AG09319 (cell line): ENCODE measurements around the gene NOX1.

ENCODE experiments used
- DNase-seq: peaks from one replicate; pipeline ENCODE4 v3.0.0-alpha.2; 2010; ENCODE audit warnings: low read depth; ENCODE audit errors: extremely low read depth
- TF ChIP-seq, protein P1 (sequence below): IDR thresholded peaks from 2 replicates; pipeline ENCODE4 v1.5.1; 2011; ENCODE audit warnings: low read depth, mild to moderate bottlenecking, inconsistent platforms, low read length, moderate library complexity

The NOX1 gene

DNA sequence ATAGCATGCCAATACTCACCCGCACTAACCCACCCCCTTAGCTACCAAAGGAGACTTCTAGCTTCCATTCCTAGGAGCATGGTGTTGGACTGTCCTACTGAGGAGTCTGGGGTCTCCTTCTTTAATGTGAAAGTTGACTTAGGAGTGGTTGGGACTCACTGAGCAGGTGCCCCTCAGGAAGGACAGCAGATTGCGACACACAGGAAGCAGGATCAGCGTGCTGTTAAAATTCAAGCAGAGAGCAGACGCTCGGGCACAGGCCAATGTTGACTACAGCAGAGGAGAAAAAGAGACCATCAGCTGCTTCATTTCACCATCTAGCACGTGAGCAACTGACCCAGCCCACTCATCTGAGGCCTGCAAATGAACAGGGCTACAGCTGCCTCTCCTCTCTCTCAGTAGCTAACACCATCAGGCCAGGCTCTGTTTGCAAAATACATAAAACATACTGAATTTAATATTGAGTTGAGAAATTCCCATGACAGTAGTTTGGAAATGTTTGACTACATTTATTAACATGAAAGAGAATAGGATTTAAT is 10.8 kb downstream of the NOX1 start:
- TF ChIP-seq, protein P1, sequence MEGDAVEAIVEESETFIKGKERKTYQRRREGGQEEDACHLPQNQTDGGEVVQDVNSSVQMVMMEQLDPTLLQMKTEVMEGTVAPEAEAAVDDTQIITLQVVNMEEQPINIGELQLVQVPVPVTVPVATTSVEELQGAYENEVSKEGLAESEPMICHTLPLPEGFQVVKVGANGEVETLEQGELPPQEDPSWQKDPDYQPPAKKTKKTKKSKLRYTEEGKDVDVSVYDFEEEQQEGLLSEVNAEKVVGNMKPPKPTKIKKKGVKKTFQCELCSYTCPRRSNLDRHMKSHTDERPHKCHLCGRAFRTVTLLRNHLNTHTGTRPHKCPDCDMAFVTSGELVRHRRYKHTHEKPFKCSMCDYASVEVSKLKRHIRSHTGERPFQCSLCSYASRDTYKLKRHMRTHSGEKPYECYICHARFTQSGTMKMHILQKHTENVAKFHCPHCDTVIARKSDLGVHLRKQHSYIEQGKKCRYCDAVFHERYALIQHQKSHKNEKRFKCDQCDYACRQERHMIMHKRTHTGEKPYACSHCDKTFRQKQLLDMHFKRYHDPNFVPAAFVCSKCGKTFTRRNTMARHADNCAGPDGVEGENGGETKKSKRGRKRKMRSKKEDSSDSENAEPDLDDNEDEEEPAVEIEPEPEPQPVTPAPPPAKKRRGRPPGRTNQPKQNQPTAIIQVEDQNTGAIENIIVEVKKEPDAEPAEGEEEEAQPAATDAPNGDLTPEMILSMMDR: no peak

DNA sequence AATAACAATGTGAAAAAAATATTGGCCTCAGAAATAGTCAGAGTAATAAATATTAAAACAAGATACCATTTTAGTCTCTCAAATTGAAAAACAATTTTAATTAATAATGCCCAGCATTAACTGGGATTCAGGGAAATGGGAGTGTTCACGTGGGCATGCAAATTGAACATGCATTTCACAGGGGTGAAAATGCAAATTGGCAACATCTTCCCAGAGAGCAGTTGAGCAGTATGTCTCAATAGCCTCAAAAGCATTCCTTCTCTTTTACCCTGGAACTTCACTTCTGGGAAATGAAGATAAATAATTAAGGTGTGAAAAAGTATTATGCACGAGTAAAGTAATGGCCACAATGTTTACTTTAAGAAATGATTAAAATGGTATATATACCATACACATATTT is 21.3 kb downstream of the NOX1 start:
- TF ChIP-seq, protein P1: no peak
- DNase-seq: no peak

More for the DNA sequence above, 10.8 kb downstream of the NOX1 start:
- no peak for DNase-seq

DNA sequence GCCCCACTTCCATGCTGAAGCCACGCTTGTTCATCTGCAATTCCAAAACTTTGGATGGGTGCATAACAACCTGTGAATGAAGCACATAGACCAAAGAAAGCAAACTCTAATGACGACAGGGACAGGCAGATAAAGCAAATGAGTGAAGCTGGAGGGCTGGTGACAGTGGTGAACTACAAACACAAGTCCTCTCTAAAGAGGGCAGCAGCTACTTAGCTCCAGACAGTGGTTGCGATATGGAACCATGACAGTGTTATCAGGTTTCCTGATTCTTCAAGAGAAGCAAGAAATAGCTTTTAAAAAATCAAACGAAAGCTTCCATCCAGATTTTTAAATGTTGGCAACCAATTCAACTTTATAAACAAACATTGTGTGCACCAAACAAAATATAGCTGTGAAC is 23.8 kb downstream of the NOX1 start:
- TF ChIP-seq, protein P1: no peak

DNA sequence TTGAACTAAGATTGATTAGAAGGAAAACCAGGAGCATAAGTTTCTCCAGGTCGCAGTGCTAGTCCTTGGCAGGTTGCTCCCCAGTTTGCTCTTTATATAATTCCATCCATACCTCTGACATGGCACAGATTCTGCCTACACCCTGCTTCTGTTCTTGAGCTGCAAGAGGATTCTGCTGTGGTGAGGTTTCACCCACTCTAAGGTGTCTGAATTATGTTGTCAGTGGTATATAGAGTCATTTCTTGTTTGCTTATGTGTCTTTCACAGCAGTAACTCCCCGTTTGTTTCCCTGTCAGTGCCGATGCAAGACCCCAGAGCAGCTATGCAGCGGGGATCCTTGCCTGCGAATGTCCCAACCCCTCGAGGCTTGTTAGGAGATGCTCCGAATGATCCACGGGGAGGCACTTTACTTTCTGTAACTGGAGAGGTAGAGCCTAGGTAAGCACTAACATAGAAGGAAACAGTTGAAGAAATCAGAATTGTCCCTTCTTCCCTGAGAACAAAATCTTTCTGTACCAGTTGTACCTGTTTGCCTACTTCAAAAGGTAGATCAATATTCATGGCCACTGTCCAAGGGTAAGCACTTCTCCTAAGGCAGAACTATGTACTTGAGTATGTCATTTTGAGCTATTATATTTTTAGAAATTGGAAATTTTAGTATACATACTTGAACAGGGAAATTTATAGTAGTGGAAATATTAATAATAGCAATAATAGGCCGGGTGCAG is 42.8 kb downstream of the NOX1 start:
- no peak for DNase-seq

More for the DNA sequence above, 23.8 kb downstream of the NOX1 start:
- DNase-seq: no peak

DNA sequence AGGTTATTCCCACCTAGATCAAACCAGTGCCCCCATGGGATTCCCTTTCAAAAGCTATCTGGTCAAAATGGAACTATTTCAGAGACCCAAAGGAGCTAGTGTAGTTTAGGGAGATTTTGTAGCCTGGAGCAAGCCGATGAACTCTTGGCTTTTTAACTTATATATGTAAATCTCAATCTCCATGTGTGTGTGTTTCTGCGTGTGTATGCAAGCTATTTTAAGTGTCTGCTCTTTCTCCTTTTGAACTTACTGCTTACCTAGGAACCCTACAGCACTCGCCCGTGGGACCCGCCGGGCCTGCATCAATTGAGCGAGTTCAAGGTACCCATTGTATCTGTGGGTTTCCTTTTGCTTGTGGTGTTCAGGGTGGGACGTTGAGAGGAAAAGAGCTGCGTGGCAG is 43.6 kb downstream of the NOX1 start:
- TF ChIP-seq, protein P1: no peak
- DNase-seq: no peak

More for the DNA sequence above, 42.8 kb downstream of the NOX1 start:
- TF ChIP-seq, protein P1: no peak

DNA sequence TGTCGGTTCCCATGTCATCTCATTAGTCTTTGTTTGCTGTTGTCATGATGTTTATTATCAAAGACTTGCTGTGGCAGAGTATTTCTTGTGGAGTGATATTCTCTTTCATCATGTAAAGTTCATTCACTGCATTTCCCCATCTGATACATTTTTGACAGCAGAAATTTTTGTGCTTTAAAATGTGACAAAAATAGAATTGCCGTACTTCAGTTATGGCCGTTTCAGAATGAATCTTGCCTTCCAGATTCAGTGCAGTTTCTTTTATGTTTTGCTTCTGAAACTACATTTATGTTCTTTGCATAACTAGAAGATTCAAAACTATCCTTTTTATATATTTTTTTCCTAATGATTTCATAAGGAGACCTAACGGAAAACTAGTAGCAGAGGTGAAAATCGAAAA is 44.0 kb downstream of the NOX1 start:
- no peak for DNase-seq
- TF ChIP-seq, protein P1: no peak

DNA sequence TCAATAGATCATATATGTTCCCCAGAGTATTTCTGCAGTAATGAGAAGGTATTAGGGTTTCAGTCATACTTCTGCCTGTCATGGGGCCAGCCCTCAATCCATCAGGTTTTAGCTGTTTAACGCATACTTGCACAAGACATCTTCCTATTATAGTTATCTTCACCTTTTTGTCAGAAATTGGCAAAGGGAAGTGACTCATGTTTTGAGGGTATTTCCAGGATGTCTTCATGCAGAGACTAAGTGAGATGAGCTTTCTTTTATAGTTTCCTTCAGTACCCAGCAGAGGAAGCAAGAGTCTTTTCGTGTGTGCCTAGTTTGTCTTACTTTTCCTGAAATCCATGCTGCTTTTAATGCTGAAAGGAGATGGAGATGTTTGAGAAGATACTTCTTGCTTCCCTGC is 44.4 kb downstream of the NOX1 start:
- TF ChIP-seq, protein P1: no peak
- no peak for DNase-seq
